Hepatocyte (in vitro differentiated cells): Measurements from ENCODE around the gene SLC9B2. TPM values are rescaled to one million over a fixed set of nuclear protein-coding genes. Genes with fewer than 3 reads are reported as not detected.

Experiments
- DNase-seq: peaks from one replicate; pipeline ENCODE4 v3.0.0-alpha.2; 2016; ENCODE audit warnings: low spot score
- H2AFZ ChIP-seq: fragments of 200-600 bp; sonication (generic); 2 replicates; pipeline ENCODE4 v1.6.0; 2016; ENCODE audit warnings: antibody characterized with exemption, mild to moderate bottlenecking
- H3K27ac ChIP-seq: fragments of 200-600 bp; sonication (generic); 2 replicates; pipeline ENCODE4 v1.5.1; 2016; ENCODE audit warnings: mild to moderate bottlenecking
- H3K27me3 ChIP-seq: fragments of 200-600 bp; sonication (generic); 2 replicates; pipeline ENCODE4 v1.6.1; 2016
- H3K36me3 ChIP-seq: fragments of 200-600 bp; sonication (generic); replicated peaks from 2 replicates; pipeline ENCODE4 v1.5.1; 2016; ENCODE audit warnings: low read depth; ENCODE audit not compliant: insufficient read depth
- H3K4me1 ChIP-seq: fragments of 200-600 bp; sonication (generic); 2 replicates; pipeline ENCODE4 v1.5.1; 2016; ENCODE audit warnings: mild to moderate bottlenecking, moderate library complexity; ENCODE audit not compliant: insufficient read depth
- H3K4me2 ChIP-seq: fragments of 200-600 bp; sonication (generic); 2 replicates; pipeline ENCODE4 v1.6.0; 2016
- H3K4me3 ChIP-seq: fragments of 200-600 bp; sonication (generic); 2 replicates; pipeline ENCODE4 v1.5.1; 2016; ENCODE audit warnings: mild to moderate bottlenecking
- H3K79me2 ChIP-seq: fragments of 200-600 bp; sonication (generic); 2 replicates; pipeline ENCODE4 v1.6.0; 2017; ENCODE audit warnings: mild to moderate bottlenecking
- H3K9me2 ChIP-seq: fragments of 200-600 bp; sonication (generic); replicated peaks from 2 replicates; pipeline ENCODE4 v1.6.0; 2017; ENCODE audit warnings: mild to moderate bottlenecking; ENCODE audit not compliant: insufficient read depth
- H3K9me3 ChIP-seq: fragments of 200-600 bp; sonication (generic); 2 replicates; pipeline ENCODE4 v1.5.1; 2016; ENCODE audit warnings: low read depth, mild to moderate bottlenecking
- H4K20me1 ChIP-seq: fragments of 200-600 bp; sonication (generic); 2 replicates; pipeline ENCODE4 v1.6.0; 2016; ENCODE audit warnings: mild to moderate bottlenecking; ENCODE audit not compliant: insufficient read depth, poor library complexity, severe bottlenecking
- EZH2 ChIP-seq: fragments of 200-600 bp; sonication (generic); IDR thresholded peaks from 2 replicates; pipeline ENCODE4 v1.6.1; 2016; ENCODE audit warnings: antibody characterized with exemption, mild to moderate bottlenecking, borderline replicate concordance
- EZH2phosphoT487 ChIP-seq: fragments of 200-600 bp; sonication (generic); IDR thresholded peaks from one replicate; pipeline ENCODE4 v1.6.1; 2018; ENCODE audit warnings: antibody characterized with exemption, mild to moderate bottlenecking, low read depth, moderate library complexity; ENCODE audit not compliant: unreplicated experiment, severe bottlenecking
- WGBS: methylation state at CpG from one replicate; pipeline ENCODE4 v1.1.6; 2016; ENCODE audit warnings: low lambda C conversion rate; ENCODE audit errors: missing lambda C conversion rate; 5-methylcytosine and 5-hydroxymethylcytosine counted together
- polyA plus RNA-seq: library from polyadenylated mRNA; unstranded; fragments of >200 nt; fragmentation: Nextera tagmentation; extraction: Ambion mirVana; gene quantifications from 2 replicates; pipeline ENCODE4 v1.2.1, GENCODE V29; 2016
- total RNA-seq: library from RNA; depleted of rRNA; stranded (reverse); fragments of >200 nt; gene quantifications from 2 replicates; pipeline ENCODE4 v1.2.3, GENCODE V29; 2014
- TF ChIP-seq, protein P1 (sequence below): fragments of 200-600 bp; sonication (generic); IDR thresholded peaks from 2 replicates; pipeline ENCODE4 v1.5.1; 2016; ENCODE audit warnings: antibody characterized with exemption, mild to moderate bottlenecking; ENCODE audit not compliant: poor library complexity

The SLC9B2 gene
- total and polyA plus RNA-seq, 2 experiments from 2014 or later, result 13.8 to 20.5 TPM

DNA sequence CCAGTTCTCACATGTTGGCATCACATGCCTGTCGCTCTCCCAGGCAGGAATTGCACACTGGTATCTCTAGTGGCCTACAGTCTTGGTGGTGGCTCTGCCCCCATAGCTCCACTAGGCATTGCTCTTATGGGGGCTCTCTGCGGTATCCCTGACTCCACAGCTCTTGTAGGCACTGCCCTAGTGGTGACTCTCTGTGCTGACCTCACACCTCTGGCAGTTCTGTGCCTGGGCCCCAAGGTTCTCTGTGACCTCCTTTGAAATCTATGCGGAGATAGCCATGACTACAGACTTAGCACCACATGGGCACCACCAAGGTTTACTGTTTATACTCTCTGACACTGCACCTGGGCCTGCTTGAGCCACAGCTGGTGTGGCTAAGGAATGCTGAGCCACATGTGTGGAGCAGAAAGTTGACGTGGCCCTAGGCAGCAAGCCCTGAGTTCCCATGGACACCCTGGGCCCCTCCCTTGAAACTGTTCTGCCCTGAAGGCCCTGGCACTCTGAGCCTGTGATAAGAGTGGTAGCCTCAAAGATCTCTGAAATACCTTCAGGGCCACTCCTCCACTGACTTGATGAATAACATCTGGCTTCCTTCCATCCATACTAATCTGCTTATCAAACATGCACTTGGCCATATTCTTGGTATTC lies 65.1 kb downstream of the SLC9B2 start:
- no peak overlapping the region for H3K4me2 ChIP-seq
- WGBS, result 81% methylated on average over 4 of the region's 4 CpGs

DNA sequence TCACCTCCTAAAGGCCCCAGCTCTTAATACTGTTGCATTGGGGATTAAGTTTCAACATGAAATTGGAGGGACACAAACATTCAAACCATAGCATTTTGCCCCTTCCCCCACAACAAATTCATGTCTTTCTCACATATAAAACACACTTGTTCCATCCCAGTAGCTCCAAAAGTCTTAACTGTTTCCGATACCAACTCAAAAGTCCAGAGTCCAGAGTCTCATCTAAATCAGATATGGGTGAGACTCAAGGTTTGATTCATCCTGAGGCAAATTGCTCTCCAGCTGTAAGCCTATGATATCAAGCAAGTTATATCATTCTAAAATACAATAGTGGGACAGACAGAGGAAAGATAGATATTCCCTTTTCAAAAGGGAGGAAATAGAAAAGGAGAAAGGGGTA lies 65.8 kb downstream of the SLC9B2 start:
- Histone ChIP-seq H3K4me3 (no peak overlapping the region), H3K9me2 (no peaks in the 10 kb centered on the region), H3K36me3 (no peaks in the 10 kb centered on the region), H3K79me2 (no peaks in the 10 kb centered on the region), H3K27ac (no peak overlapping the region), H3K4me2 (no peak overlapping the region), H3K27me3 (no peaks in the 10 kb centered on the region), H4K20me1 (no peaks in the 10 kb centered on the region), H2AFZ (no peak overlapping the region), H3K9me3 (no peaks in the 10 kb centered on the region), H3K4me1 (peaks cover 17% of the 10 kb centered on the region)
- 92% methylated on average over 1 of the region's 1 CpG for WGBS
- peak; percentile 8 for DNase-seq
- TF ChIP-seq EZH2, result no peak

More for the DNA sequence above, 65.1 kb downstream of the SLC9B2 start:
- peak; percentile 8 for DNase-seq
- no peak overlapping the region for H3K27ac ChIP-seq
- H3K4me3 ChIP-seq, result no peak overlapping the region
- no peaks in the 10 kb centered on the region for H4K20me1 ChIP-seq
- no peak overlapping the region for H2AFZ ChIP-seq
- H3K27me3 ChIP-seq, result no peaks in the 10 kb centered on the region
- H3K4me1 ChIP-seq, result peaks cover 17% of the 10 kb centered on the region
- no peaks in the 10 kb centered on the region for H3K9me2 ChIP-seq
- TF ChIP-seq EZH2phosphoT487, result no peak
- TF ChIP-seq EZH2, result no peak
- TF ChIP-seq, protein P1, sequence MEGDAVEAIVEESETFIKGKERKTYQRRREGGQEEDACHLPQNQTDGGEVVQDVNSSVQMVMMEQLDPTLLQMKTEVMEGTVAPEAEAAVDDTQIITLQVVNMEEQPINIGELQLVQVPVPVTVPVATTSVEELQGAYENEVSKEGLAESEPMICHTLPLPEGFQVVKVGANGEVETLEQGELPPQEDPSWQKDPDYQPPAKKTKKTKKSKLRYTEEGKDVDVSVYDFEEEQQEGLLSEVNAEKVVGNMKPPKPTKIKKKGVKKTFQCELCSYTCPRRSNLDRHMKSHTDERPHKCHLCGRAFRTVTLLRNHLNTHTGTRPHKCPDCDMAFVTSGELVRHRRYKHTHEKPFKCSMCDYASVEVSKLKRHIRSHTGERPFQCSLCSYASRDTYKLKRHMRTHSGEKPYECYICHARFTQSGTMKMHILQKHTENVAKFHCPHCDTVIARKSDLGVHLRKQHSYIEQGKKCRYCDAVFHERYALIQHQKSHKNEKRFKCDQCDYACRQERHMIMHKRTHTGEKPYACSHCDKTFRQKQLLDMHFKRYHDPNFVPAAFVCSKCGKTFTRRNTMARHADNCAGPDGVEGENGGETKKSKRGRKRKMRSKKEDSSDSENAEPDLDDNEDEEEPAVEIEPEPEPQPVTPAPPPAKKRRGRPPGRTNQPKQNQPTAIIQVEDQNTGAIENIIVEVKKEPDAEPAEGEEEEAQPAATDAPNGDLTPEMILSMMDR, result no peak
- H3K79me2 ChIP-seq, result no peaks in the 10 kb centered on the region
- H3K36me3 ChIP-seq, result no peaks in the 10 kb centered on the region
- H3K9me3 ChIP-seq, result no peaks in the 10 kb centered on the region

DNA sequence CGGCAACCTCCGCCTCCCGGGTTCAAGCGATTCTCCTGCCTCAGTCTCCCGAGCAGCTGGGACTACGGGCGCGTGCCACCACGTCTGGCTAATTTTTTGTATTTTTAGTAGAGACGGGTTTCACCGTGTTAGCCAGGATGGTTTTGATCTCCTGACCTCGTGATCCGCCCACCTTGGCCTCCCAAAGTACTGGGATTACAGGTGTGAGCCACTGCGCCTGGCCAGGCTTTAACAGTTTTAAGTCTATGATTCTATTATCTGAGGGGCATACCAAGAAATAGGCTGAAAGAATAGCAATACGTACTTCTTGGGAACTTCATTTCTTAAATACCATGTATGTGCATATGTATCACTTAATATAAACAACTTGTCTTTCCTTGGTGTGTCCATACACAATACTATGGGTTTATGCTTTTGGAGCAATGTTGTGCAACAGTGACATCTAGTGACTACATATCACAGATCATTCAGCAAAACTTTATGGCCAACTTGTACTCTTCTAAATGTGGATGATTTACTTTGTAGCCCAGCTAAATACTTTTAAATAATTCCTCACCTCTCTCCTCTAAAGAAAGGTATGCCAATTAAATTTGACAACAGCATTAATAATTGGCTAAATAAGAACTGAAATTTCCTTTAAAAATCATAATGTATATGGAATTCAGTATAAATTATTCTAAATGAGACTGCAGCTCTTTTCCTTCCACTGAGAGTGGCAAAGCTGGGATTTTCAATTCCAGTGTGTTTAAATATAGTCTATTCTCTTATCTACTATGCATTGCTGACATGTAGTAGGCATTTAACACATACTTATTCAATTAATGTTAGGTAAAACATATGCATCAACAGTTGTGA lies 67.5 kb downstream of the SLC9B2 start:
- 71% methylated on average over 15 of the region's 15 CpGs for WGBS
- Histone ChIP-seq H3K9me3 (no peaks in the 10 kb centered on the region), H4K20me1 (no peaks in the 10 kb centered on the region), H3K4me1 (peaks cover 17% of the 10 kb centered on the region), H3K9me2 (no peaks in the 10 kb centered on the region), H3K4me2 (no peak overlapping the region), H3K36me3 (no peaks in the 10 kb centered on the region), H3K79me2 (no peaks in the 10 kb centered on the region), H3K4me3 (no peak overlapping the region), H3K27me3 (peaks cover 6% of the 10 kb centered on the region), H2AFZ (no peak overlapping the region), H3K27ac (no peak overlapping the region)
- peak; percentile 73 for DNase-seq
- TF ChIP-seq EZH2phosphoT487, result no peak
- no peak for TF ChIP-seq EZH2
- TF ChIP-seq, protein P1, result peak; percentile 79

DNA sequence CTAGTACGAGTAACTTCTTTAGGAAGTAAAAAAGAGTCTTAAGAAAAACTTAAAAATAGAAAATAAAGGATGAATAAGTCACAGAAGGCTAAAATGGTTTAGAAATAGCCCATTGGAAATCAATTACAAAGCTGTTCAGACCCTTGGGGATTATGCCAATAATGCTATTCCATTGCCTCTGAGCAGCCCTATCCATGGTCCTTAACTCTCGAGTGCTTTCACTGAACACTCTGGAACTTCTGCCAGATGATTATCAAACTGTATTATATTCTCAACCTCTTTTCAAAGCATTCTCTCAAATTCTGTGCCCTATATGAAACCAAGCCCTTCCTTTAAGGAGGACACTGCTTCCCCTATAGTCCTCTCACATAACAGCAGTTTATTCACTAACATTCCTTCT lies 74.0 kb downstream of the SLC9B2 start:
- TF ChIP-seq EZH2phosphoT487 (no peak), EZH2 (no peak)
- TF ChIP-seq, protein P1, result no peak
- H3K4me3 ChIP-seq, result no peak overlapping the region
- H4K20me1 ChIP-seq, result no peaks in the 10 kb centered on the region
- H3K9me2 ChIP-seq, result no peaks in the 10 kb centered on the region
- H3K79me2 ChIP-seq, result no peaks in the 10 kb centered on the region
- peak; percentile 30 for DNase-seq
- peaks cover 6% of the 10 kb centered on the region for H3K27me3 ChIP-seq
- 58% methylated on average over 2 of the region's 2 CpGs for WGBS
- H3K36me3 ChIP-seq, result no peaks in the 10 kb centered on the region
- no peaks in the 10 kb centered on the region for H3K4me1 ChIP-seq
- H3K9me3 ChIP-seq, result no peaks in the 10 kb centered on the region
- no peak overlapping the region for H3K4me2 ChIP-seq
- H2AFZ ChIP-seq, result no peak overlapping the region
- no peak overlapping the region for H3K27ac ChIP-seq
